K562 (cell line): ENCODE data around the gene ALKBH7. TPM values are rescaled to one million over a fixed set of nuclear protein-coding genes. Genes with fewer than 3 reads are reported as not detected.

Experiments
- CREB1 ChIP-seq, 2 experiments: sonication (generic) in 1 of 2; formaldehyde crosslinking in 1 of 2; IDR thresholded peaks; 2 replicates each; pipeline versions ENCODE4 v1.6.1 to v1.8.0; 2012 to 2022; ENCODE audit warnings: inconsistent platforms in 1 of 2, mild to moderate bottlenecking in 1 of 2, missing genetic modification reagents in 1 of 2, moderate library complexity in 1 of 2
- EWSR1 ChIP-seq: fragments of 450-650 bp; IDR thresholded peaks from 2 replicates; pipeline ENCODE4 v1.6.1; 2018; ENCODE audit warnings: borderline replicate concordance, mild to moderate bottlenecking, low read depth, moderate library complexity; ENCODE audit not compliant: partially characterized antibody
- PHB ChIP-seq: fragments of 250-450 bp; sonication (Bioruptor Pico); IDR thresholded peaks from 2 replicates; pipeline ENCODE4 v1.5.0; 2021
- ZNF212 ChIP-seq: fragments of 450-650 bp; formaldehyde crosslinking; IDR thresholded peaks from 2 replicates; pipeline ENCODE4 v1.4.0; 2020; ENCODE audit warnings: mild to moderate bottlenecking
- polyA plus RNA-seq, 8 experiments: library from polyadenylated mRNA; depleted of rRNA in 4 of 8; stranded (reverse) in 5 of 8; unstranded in 3 of 8; fragments of >200 nt; fragmentation: Nextera tagmentation in 2 of 8; fragmentation: Illumina TruSeq in 1 of 8; extraction: Ambion mirVana in 2 of 8; extraction: Trizol in 1 of 8; gene quantifications; 2 replicates each; pipeline versions ENCODE4 v1.2.1 to v1.2.3, GENCODE V29; 2011 to 2014; ENCODE audit warnings: inconsistent platforms in 1 of 8, missing spikeins in 1 of 8
- total RNA-seq, 7 experiments: library from RNA; depleted of rRNA in 6 of 7; stranded (reverse); fragments of >200 nt in 6 of 7; fragmentation: Illumina TruSeq in 2 of 7; extraction: Trizol in 2 of 7; gene quantifications; 2 replicates each; pipeline versions ENCODE4 v1.2.1 to v1.2.3, GENCODE V29; 2011 to 2021; ENCODE audit warnings: low replicate concordance in 1 of 7
- TF ChIP-seq, protein P1 (sequence below): sonication (generic); formaldehyde crosslinking; IDR thresholded peaks from 2 replicates; pipeline ENCODE4 v1.8.1; 2023; ENCODE audit warnings: mild to moderate bottlenecking, missing genetic modification reagents
- TF ChIP-seq, protein P2 (sequence below): fragments of 150-350 bp; conservative IDR thresholded peaks from 2 replicates; pipeline ENCODE4 v1.6.1; 2014; ENCODE audit warnings: low read length
- TF ChIP-seq, protein P3 (sequence below): fragments of 250-450 bp; sonication (Bioruptor Pico); IDR thresholded peaks from 2 replicates; pipeline ENCODE4 v1.5.0; 2022; ENCODE audit warnings: mild to moderate bottlenecking
- TF ChIP-seq, protein P4 (sequence below): fragments of 250-450 bp; sonication (Bioruptor Pico); IDR thresholded peaks from 2 replicates; pipeline ENCODE4 v1.4.0; 2020; ENCODE audit warnings: mild to moderate bottlenecking
- TF ChIP-seq, protein P5 (sequence below): sonication (generic); formaldehyde crosslinking; IDR thresholded peaks from 2 replicates; pipeline ENCODE4 v1.8.1; 2023; ENCODE audit warnings: mild to moderate bottlenecking, missing genetic modification reagents
- TF ChIP-seq, protein P6 (sequence below): fragments of 250-450 bp; sonication (Bioruptor Pico); IDR thresholded peaks from 2 replicates; pipeline ENCODE4 v1.4.0; 2020; ENCODE audit warnings: borderline replicate concordance
- TF ChIP-seq, protein P7 (sequence below): sonication (generic); formaldehyde crosslinking; IDR thresholded peaks from 2 replicates; pipeline ENCODE4 v1.8.0; 2022; ENCODE audit warnings: mild to moderate bottlenecking, low read depth, missing genetic modification reagents

The ALKBH7 gene
- total and polyA plus RNA-seq, 9 of the 15 experiments (the other 6 are each of a cell fraction or from before 2014, with no cell fraction given) = 0.69 to 94.8 (median 17.6) TPM

DNA sequence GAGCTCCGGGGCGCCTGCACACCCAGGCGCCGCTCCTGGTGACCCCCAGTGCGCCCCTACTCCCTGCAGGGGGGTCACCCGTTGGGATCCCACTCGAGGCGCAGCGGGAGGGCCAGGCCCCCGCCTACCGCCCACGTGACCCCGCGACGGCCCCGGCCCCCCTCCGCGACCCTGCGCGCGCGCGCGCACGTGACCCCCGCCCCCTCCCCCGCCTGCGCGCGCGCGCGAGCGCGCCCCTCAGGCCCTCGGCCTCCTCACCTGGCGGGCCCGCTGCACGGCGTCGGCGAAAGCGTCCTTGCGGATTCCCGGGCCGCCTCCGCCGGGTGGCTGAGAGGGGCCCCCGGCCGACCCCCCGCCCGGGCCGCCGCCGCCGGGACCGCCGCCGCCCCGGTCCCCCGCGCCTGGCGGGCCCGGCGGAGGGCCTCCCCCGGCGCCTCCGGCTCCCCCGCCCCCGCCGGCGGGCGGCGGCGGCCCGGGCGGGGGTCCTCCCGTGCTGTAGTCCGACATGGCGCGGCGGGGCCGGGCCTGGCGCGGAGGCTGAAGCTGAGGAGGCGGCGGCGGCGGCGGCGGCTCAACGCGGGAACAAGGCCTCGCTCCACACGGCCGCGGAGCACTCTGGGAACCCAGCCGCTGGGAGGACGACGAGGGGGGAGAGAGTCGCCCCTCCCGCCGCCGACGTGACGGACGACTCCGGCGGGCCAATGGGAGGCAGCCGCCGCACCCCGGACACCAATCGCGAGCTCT, 51.8 kb downstream of the ALKBH7 start, which contains the start of gene KHSRP (continued):
- TF ChIP-seq, protein P1, sequence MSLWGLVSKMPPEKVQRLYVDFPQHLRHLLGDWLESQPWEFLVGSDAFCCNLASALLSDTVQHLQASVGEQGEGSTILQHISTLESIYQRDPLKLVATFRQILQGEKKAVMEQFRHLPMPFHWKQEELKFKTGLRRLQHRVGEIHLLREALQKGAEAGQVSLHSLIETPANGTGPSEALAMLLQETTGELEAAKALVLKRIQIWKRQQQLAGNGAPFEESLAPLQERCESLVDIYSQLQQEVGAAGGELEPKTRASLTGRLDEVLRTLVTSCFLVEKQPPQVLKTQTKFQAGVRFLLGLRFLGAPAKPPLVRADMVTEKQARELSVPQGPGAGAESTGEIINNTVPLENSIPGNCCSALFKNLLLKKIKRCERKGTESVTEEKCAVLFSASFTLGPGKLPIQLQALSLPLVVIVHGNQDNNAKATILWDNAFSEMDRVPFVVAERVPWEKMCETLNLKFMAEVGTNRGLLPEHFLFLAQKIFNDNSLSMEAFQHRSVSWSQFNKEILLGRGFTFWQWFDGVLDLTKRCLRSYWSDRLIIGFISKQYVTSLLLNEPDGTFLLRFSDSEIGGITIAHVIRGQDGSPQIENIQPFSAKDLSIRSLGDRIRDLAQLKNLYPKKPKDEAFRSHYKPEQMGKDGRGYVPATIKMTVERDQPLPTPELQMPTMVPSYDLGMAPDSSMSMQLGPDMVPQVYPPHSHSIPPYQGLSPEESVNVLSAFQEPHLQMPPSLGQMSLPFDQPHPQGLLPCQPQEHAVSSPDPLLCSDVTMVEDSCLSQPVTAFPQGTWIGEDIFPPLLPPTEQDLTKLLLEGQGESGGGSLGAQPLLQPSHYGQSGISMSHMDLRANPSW (CRISPR knock-in tag) = no peak
- TF ChIP-seq, protein P2, sequence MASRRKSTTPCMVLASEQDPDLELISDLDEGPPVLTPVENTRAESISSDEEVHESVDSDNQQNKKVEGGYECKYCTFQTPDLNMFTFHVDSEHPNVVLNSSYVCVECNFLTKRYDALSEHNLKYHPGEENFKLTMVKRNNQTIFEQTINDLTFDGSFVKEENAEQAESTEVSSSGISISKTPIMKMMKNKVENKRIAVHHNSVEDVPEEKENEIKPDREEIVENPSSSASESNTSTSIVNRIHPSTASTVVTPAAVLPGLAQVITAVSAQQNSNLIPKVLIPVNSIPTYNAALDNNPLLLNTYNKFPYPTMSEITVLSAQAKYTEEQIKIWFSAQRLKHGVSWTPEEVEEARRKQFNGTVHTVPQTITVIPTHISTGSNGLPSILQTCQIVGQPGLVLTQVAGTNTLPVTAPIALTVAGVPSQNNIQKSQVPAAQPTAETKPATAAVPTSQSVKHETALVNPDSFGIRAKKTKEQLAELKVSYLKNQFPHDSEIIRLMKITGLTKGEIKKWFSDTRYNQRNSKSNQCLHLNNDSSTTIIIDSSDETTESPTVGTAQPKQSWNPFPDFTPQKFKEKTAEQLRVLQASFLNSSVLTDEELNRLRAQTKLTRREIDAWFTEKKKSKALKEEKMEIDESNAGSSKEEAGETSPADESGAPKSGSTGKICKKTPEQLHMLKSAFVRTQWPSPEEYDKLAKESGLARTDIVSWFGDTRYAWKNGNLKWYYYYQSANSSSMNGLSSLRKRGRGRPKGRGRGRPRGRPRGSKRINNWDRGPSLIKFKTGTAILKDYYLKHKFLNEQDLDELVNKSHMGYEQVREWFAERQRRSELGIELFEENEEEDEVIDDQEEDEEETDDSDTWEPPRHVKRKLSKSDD = no peak
- TF ChIP-seq CREB1 (IDR thresholded peaks at IDR 0.05) (peak; percentile 83), CREB1 (CRISPR knock-in tag; IDR thresholded peaks at IDR 0.05) (peak; percentile 77), PHB (no peak), EWSR1 (no peak), ZNF212 (CRISPR knock-in tag) (no peak)
- TF ChIP-seq, protein P3, sequence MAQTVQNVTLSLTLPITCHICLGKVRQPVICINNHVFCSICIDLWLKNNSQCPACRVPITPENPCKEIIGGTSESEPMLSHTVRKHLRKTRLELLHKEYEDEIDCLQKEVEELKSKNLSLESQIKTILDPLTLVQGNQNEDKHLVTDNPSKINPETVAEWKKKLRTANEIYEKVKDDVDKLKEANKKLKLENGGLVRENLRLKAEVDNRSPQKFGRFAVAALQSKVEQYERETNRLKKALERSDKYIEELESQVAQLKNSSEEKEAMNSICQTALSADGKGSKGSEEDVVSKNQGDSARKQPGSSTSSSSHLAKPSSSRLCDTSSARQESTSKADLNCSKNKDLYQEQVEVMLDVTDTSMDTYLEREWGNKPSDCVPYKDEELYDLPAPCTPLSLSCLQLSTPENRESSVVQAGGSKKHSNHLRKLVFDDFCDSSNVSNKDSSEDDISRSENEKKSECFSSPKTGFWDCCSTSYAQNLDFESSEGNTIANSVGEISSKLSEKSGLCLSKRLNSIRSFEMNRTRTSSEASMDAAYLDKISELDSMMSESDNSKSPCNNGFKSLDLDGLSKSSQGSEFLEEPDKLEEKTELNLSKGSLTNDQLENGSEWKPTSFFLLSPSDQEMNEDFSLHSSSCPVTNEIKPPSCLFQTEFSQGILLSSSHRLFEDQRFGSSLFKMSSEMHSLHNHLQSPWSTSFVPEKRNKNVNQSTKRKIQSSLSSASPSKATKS = no peak
- TF ChIP-seq, protein P4, sequence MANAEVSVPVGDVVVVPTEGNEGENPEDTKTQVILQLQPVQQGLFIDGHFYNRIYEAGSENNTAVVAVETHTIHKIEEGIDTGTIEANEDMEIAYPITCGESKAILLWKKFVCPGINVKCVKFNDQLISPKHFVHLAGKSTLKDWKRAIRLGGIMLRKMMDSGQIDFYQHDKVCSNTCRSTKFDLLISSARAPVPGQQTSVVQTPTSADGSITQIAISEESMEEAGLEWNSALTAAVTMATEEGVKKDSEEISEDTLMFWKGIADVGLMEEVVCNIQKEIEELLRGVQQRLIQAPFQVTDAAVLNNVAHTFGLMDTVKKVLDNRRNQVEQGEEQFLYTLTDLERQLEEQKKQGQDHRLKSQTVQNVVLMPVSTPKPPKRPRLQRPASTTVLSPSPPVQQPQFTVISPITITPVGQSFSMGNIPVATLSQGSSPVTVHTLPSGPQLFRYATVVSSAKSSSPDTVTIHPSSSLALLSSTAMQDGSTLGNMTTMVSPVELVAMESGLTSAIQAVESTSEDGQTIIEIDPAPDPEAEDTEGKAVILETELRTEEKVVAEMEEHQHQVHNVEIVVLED = peak; percentile 79
- TF ChIP-seq, protein P5, sequence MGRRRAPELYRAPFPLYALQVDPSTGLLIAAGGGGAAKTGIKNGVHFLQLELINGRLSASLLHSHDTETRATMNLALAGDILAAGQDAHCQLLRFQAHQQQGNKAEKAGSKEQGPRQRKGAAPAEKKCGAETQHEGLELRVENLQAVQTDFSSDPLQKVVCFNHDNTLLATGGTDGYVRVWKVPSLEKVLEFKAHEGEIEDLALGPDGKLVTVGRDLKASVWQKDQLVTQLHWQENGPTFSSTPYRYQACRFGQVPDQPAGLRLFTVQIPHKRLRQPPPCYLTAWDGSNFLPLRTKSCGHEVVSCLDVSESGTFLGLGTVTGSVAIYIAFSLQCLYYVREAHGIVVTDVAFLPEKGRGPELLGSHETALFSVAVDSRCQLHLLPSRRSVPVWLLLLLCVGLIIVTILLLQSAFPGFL = no peak
- TF ChIP-seq, protein P6, sequence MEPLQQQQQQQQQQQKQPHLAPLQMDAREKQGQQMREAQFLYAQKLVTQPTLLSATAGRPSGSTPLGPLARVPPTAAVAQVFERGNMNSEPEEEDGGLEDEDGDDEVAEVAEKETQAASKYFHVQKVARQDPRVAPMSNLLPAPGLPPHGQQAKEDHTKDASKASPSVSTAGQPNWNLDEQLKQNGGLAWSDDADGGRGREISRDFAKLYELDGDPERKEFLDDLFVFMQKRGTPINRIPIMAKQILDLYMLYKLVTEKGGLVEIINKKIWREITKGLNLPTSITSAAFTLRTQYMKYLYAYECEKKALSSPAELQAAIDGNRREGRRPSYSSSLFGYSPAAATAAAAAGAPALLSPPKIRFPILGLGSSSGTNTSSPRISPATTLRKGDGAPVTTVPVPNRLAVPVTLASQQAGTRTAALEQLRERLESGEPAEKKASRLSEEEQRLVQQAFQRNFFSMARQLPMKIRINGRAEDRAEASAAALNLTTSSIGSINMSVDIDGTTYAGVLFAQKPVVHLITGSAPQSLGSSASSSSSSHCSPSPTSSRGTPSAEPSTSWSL = no peak
- TF ChIP-seq, protein P7, sequence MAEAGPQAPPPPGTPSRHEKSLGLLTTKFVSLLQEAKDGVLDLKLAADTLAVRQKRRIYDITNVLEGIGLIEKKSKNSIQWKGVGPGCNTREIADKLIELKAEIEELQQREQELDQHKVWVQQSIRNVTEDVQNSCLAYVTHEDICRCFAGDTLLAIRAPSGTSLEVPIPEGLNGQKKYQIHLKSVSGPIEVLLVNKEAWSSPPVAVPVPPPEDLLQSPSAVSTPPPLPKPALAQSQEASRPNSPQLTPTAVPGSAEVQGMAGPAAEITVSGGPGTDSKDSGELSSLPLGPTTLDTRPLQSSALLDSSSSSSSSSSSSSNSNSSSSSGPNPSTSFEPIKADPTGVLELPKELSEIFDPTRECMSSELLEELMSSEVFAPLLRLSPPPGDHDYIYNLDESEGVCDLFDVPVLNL = no peak
